ENCODE measurements around the gene DNAI1.

DNA sequence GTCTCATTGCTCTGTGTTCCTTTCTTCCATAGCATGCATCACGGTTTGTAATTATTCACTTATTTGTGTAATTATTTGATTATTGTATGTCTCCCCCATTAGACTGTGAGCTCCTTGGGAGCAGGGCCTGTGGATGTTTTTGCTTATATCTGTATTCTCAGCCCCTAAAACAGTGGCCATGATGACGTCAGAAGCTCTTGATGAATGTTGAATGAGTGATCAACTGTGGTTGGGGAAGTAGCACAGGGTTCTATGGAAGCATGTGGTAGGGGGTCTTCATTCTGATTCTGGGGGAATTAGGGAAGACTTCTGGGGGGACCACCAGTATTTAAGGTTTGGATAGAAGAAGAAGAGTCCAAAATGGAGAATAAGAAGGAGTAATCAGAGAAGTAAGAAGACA lies 6.0 kb downstream of the DNAI1 start:
- TF ChIP-seq, protein P1, sequence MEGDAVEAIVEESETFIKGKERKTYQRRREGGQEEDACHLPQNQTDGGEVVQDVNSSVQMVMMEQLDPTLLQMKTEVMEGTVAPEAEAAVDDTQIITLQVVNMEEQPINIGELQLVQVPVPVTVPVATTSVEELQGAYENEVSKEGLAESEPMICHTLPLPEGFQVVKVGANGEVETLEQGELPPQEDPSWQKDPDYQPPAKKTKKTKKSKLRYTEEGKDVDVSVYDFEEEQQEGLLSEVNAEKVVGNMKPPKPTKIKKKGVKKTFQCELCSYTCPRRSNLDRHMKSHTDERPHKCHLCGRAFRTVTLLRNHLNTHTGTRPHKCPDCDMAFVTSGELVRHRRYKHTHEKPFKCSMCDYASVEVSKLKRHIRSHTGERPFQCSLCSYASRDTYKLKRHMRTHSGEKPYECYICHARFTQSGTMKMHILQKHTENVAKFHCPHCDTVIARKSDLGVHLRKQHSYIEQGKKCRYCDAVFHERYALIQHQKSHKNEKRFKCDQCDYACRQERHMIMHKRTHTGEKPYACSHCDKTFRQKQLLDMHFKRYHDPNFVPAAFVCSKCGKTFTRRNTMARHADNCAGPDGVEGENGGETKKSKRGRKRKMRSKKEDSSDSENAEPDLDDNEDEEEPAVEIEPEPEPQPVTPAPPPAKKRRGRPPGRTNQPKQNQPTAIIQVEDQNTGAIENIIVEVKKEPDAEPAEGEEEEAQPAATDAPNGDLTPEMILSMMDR (IDR thresholded peaks at IDR 0.05): no peak
- TF ChIP-seq POLR2AphosphoS5 (IDR thresholded peaks at IDR 0.05; ENCODE audit: low read depth, low read length): no peak
